DND-41 (cell line): ENCODE measurements around the gene ACOXL.

Experiments
- EZH2 ChIP-seq: IDR thresholded peaks from 3 replicates; pipeline ENCODE4 v1.6.1; 2012; ENCODE audit warnings: borderline replicate concordance, low read depth, mild to moderate bottlenecking, moderate library complexity, low read length, inconsistent platforms; ENCODE audit not compliant: severe bottlenecking
- TF ChIP-seq, protein P1 (sequence below): IDR thresholded peaks from 2 replicates; pipeline ENCODE4 v1.5.1; 2012; ENCODE audit warnings: borderline replicate concordance, low read length, moderate library complexity, mild to moderate bottlenecking; ENCODE audit not compliant: poor library complexity, severe bottlenecking; ENCODE audit errors: extremely low read depth

DNA sequence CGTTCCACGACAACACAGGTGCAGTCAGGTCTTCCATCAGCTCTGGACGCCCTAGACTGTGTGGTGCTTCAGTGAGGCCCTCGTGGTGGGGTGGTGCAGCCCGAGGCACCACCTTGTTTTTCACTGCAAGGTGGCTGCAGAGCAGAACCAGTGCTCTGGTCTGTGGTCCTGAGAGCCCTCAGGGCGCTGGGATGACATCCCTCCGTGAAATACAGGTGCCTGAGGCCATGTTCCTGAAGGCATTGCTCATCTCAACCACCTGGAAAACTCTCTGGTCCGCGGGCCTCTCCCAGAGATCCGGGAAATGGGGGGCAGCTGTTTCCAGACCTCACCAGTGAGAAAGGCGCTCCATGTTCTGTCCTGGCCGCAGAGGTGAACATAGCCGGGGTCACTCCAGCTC lies 119.2 kb downstream of the ACOXL start:
- TF ChIP-seq, protein P1, sequence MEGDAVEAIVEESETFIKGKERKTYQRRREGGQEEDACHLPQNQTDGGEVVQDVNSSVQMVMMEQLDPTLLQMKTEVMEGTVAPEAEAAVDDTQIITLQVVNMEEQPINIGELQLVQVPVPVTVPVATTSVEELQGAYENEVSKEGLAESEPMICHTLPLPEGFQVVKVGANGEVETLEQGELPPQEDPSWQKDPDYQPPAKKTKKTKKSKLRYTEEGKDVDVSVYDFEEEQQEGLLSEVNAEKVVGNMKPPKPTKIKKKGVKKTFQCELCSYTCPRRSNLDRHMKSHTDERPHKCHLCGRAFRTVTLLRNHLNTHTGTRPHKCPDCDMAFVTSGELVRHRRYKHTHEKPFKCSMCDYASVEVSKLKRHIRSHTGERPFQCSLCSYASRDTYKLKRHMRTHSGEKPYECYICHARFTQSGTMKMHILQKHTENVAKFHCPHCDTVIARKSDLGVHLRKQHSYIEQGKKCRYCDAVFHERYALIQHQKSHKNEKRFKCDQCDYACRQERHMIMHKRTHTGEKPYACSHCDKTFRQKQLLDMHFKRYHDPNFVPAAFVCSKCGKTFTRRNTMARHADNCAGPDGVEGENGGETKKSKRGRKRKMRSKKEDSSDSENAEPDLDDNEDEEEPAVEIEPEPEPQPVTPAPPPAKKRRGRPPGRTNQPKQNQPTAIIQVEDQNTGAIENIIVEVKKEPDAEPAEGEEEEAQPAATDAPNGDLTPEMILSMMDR = no peak
- no peak for TF ChIP-seq EZH2
